Germinal center (tissue), 1 donor: ENCODE data around the gene CENPP.

Source experiments
- DNase-seq: peaks from one replicate; pipeline ENCODE4 v3.0.0; 2012; ENCODE audit warnings: mixed read lengths, low spot score

CENPP gene

DNA sequence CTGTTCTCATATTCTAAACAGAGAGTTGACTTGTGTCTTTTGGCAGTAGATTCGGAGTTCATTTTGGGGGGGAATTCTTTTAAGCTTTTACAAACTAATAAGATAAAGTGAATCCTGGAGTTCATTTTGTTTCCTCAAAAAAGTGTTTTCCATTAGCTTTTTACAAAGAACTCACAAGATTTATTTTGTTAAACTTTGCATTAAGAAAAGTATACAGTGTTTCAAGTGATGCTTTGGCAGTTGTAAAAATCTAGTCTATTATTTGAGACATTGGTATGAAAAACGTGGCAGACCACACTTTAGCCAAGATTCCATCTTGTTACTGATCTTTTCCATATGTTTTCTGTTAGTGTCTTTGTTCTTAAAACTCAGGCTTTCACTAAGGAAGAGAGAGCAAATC, 99.7 kb downstream of the CENPP start:
- no peak for DNase-seq

DNA sequence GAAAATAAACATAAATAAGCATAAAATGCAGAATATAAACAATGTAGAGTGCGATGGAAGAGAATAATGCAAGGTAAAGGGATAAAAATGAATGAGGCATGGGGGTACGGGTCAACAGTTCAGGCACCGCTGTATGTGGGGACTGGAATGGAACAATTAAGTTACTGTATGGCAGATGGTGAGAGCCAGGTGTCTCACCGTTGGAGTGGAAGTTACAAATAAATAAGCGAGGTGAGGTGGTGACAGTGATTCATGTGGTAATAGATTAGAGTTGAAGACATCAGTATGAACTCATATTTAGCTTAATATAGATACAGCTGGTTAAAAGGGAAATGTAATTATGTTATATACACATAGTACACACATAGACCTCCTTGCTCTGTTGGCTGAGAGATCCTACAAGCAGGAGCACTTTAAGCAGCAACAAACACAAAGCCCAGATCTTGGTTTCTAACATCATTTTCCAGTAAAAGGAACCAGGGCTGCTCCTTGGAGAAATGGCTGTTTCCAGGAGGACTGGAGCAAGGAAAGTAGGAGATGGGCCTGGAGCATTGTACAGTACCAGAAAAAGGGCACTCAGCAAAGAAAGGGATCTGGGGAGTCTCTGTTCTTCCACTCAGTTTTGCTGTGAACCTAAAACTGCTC, 100.9 kb downstream of the CENPP start:
- DNase-seq: no peak

DNA sequence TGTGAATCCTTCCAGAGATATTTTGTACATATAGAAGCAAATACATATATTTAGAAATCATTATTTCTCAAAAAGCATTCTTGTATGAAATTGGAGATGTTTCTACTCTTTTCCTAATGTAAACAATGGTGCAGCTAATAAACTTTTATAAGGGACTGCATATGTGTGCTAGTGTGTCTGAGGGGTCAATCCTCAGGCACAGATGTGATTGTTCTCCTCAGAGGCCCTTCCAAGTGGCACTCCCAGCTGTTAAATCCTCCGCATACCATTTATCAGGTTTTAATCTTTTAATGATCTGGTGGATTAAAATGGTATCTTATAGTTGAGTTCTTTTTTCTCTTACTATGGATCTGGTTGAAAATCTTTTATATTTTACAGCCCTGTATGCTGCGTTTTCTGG, 104.1 kb downstream of the CENPP start:
- DNase-seq: no peak

DNA sequence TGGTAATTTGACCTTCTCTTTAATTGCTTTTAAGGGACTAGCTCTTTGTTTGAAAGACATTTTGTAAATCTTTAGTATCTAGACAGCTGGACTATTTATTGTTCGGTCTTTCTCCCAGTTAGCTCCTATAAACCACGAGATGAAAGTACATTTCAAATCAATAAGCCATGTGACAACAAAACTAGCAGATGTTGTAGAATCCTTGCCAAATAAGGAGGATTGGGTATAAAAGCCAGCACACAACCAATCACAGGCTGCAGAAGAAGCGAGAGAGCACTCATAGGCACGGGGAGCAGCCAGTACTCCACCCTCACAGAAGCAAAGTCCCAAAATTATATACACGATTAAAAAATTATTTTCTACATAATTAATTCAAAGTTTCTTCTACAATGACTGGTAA, 106.6 kb downstream of the CENPP start:
- DNase-seq: no peak

DNA sequence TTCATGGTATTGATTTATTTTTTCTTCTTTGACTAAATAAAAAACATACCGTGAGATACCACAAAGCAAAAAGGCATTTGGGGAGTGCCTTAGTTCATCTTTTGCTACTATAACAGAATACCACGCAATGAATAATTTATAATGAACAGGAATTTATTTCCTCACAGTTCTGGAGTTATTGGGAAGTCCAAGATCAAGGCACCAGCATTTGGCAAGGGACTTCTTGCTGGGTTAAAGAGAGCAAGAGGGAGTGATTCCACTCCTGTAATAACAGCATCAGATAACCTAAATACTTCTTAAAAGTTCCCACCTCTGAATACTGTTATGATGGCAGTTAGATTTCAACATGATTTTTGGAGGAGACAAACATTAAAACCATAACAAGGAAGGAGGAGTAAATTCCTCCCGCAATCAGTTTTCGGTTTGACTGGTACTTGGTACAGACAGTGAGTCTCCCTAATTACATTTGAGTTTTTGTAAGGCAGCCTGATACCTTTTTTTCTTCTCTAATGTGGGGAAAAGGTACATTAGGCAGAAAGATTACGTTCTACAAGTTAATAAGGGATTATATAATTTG, 107.3 kb downstream of the CENPP start:
- DNase-seq: no peak

DNA sequence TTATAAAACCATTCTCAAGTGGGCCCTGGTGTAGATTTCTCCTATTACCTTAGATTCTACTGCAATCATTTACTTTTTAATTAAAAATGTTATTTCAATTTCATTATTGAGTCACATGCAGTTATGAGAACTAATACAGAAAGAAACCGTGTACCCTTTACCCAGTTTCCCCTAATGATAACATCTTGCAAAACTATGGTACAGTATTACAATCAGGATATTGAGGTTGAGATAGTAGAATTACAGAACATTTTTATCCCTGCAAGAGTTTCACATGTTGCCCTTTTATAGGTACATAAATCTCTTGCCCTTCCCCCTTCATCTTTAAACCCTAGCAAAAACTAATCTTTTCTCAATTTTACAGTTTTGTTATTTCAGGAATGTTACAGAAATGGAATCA, 109.5 kb downstream of the CENPP start:
- DNase-seq: no peak

DNA sequence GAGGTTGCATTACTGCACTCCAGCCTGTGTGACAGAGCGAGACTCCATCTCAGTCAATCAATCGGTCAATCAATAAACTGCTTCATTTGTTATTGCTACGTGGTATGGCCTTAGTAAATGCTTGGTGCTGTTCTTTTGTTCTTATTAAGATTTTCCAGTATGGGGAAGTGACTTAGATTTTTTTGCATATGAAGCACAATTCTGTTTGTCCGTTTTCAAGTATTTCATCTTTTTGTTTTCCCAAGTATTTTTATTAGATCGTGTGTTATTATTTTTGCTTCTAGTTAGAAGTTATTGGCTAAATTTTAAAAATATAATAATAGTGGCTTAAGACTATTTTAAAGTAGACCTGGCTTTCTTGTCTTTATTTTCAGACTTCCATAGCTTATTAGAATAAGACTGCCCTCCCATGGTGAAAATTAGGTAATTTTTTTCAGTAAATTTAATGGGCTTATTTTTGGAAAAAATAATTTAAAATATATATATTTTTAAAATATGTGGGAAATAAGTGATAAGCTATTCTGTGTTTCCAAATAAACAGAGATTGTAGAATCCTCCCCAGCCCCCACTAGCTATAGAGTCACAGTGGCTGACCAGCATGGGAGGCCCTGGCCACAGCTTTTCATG, 113.3 kb downstream of the CENPP start:
- peak; percentile 4 for DNase-seq

DNA sequence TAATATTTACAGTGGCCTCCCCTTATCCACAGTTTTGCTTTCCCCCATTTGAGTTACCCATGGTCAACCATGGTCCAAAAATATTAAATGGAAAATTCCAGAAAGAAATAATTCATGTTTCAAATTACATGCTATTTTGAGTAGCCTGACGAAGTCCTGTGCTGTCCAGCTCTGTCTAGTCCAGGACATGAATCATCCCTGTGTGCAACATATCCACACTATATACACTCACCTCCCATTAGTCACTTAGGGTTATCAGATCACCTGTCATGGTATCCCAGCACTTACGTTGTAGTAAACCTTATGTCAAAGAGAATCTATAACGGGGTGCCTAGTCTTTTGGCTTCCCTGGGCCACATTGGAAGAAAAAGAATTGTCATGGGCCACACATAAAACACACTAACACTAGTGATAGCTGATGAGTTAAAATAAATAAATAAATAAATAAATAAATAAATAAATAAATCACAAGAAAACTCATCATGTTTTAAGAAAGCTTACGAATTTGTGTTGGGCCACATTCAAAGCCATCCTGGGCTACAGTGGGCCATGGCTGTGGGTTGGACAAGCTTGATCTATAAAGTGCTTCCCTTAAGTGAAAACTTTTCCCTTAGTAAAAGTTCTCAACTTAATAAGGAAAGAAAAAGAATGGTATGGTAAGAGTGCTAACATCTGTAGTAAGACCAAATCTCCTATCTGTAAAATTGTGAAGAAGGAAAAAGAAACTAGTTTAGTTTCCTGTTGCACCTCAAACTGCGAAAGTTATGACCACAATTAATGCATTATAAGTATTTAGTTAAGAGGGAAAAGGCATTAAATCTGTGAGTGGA, 114.4 kb downstream of the CENPP start:
- DNase-seq: no peak

DNA sequence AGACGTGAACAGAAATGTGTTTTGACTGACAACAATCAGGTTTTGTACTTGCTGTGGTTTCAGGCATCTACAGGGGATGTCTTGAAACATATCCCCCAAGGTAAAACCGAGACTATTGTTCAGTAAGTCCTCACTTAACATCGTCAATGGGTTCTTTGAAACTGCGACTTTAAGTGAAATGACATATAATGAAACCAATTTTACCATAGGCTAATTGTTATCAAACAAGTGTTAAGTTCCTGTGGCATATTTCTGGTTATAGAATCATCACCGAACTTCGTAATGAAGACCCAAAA, 114.9 kb downstream of the CENPP start:
- no peak for DNase-seq

DNA sequence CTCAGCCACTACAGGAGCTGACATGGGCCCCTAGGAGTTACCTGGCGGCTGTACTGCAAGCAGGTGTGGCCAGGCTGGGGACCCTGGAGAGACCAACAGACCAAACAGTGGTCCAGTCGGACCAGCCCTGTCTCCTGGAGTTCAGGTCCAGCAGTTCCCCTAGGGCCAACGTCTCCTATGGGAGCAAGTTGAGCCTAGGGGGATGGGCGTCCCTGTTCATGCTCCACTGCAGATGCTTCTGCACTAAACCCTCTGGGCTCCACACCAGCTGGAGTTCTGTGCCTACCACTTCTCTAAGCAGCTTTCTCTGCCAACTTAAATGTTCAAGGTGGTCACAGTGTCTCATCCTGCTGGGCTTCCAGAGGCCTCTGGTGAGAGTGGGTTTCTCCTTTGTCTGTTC, 119.1 kb downstream of the CENPP start:
- no peak for DNase-seq

DNA sequence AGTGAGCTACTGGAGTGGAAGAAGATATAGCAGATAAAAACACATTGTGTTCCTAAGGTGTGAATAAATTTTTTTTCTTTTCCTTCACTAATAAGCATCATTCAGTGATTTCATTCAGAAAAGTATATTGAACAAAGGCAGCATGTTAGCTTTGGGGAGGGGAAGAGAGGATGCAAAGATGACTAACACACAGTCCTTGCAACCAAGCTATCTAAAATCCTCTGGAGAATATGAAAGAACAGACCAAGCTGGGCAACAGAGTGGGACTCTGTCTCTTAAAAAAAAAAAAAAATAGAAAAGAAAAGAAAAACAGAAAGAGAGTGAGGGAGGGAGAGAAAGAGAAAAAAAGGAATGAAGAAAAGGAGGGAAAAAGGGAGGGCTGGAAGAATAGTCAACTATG, 120.8 kb downstream of the CENPP start:
- DNase-seq: no peak

DNA sequence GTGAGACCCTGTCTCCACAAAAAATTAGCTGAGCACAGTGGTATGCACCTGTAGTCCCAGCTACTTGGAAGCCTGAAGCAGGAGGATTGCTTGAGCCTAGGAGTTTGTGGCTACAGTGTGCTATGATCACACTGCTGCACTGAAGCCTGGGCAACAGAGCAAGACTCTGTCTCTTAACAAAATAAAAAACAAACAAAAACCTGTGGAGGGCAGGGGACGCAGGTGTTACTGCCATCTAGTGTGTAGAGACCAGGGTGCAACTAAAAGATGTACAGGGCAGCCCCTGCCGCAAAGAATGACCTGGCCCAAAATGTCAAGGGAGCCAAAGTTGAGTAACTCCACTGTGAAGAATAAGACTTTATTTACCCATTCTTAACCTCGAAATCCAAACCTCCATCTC, 129.5 kb downstream of the CENPP start:
- DNase-seq: peak; percentile 12

DNA sequence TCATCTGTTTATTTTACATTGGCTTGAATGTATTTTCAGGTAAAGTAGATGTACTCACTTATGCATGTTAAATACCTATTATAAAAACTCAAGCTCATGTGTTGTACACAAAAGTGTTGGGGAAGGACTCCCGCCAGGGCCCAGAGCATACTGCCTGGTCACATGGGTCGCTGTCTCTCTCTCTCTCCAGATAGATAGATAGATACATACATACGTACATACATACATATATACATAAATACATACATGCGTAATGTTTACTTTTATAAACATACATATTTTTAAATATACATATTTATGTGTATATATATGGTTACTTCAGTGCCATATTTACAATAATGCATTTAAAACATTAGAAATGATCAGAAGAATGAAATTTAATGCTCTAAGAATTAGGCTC, 131.8 kb downstream of the CENPP start:
- no peak for DNase-seq

DNA sequence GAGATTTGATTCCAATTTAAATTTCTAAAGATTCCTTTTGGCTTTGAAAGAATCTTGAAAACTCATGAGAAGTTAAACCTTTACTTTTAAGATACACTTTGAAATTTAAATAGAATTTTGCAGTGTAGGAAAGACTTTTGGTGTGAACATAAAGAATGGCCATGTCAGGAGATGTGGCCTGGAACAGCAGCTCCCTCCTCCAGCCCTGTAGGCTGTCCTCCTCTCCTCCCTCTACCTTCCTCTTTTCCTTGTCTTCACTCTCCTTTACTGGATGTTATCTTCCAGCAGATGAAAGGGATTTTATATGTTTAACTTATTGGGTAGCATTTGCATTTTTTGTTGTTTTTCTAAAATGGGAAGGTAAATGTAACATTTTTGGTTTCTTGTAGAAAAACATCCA, 137.6 kb downstream of the CENPP start:
- DNase-seq: no peak

DNA sequence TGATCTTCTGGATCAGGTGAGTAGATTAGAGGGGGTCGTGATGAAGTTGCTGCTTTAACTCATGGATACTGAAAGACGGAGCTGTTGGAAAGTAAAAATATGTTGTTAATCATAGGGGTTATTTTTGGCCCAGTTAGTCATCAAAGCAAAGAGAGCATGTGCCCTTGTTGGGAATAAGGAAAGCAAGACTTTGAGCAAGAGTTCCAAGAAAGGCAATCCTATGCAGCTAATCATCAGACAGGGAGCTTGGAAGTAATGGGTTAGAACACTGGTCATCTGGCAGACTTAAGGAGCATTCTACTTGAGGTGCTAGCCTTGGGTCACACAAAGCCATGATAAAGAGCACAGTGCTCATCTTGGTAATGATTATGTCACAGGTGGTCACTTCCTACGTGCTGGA, 138.2 kb downstream of the CENPP start:
- no peak for DNase-seq

DNA sequence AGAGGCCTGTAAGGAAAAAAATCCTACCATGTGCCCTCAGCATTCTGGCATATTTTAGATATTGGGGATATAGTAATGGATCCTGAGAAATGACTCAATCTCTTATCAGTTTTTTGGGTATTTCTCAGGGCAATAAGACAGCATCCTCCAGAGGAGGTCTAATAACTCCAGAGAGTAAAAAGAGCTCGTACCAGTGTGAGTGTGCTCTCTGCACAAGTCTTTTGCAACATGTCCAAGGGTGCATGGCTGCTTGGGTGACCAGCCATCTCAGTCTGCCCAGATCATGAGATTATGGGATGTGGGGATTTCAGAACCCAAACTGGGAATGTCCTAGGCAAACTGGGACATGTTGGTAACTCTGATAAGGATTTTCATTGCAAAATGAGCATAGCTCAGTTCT, 141.3 kb downstream of the CENPP start:
- DNase-seq: no peak

DNA sequence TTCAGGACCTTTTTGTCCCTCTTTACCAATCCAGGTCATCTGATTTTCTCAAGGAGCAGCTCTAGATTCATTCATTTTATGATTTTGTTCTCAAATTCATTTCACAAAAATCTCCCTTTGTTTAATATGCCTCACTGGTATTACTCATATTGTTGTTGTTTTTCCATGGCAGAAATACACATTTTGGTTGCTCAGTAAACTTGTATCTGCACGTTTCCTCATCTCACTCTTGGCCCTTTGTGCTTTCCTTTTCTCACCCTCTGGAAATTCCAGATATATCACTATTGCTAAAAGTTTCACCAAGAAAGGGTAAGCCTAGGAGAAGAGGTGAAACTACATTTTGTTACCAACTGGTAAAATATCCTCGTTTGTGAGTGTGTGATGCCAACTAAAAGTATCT, 141.8 kb downstream of the CENPP start:
- DNase-seq: no peak

DNA sequence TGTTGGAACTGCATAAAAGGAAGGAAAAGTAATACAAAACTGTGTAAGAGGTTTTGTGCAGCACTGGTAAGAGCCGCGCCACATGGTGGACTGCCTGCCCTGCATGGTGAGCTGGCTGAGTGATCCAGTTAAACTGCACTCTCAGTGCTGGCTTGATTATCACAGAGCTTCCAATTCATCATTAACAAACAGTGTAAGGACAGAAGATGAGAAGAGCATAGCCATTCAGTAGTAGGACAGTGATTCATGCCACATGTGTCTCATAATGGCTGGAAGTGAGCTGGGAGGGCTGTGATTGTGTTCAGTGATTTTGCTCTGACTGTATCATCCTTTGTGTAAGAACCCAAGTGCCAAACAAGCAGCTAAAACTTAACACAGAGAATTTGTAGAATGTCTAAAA, 142.5 kb downstream of the CENPP start:
- no peak for DNase-seq

DNA sequence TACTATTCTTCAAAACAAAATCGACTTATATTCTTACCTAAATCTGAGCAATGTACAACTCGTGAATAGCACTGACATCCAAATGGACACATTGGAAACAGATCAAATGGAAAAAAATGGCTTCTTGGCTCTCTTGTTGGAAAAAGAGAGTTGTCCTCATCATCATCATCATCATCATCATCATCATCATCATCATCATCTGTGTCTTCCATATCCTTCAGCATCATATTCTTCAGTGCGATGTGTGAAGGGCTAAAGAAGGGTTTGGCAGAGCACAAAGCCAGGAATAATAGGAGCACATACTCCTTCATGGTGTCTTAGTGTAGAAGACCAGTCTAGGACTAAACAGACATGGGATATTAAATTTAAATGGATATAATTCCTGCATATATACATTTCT, 148.8 kb downstream of the CENPP start:
- DNase-seq: no peak

DNA sequence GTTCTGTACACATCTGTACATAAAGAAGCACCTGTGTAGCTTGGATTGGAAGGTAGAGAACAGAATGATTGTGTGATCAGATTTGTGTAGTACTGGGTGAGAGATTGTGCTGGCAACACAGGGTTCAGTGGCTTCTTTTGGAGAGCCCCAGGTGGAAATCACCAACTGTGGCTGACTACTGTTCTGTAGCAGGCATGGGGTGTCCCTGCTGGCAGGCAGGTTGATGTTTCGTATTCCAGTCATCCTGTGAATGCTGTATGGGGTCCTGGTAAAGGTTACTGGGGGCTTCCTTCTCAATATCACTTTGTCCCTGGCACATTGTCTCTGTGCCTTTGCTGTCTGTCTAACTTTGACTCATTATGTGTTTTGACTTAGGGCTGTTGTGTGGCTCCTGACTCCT, 151.2 kb downstream of the CENPP start:
- DNase-seq: no peak

DNA sequence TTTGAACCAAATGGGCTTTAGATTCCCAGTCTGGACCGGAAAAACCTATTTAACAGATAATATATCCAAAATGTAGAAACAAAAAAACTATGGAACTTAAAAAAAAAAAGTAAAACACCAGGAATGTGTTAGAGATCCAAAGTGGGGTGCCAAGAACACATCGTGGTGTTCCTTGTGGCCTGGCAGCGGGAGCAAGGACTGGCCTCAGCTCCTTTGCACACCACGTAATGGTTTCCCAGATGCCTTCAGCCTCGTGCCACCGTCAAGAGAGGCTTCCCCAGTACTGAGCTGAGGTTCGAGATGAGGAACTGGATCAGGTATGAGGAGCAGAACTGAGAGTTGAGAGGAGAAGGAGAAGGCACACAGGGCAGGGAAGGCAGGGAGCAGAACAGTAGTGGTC, 153.0 kb downstream of the CENPP start:
- no peak for DNase-seq

DNA sequence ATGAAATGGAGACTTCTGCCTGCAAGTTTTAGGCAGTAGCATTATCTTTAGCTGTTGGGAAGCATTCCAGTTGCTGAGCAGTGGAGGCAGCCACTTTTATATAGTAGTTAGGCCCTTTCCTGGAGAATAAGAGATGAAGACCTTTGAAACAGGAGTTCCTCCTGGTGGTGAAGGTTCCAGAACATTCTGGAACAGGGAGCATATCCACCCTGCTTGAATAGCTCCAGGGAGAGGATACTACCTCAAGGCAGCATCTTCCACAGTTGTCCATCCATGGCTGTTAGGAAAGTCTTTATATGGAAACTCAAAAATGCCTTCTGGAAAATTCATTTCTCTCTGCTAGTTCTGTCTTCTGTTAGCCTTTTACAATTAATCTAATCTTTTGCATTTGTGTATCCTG, 153.6 kb downstream of the CENPP start:
- DNase-seq: no peak

DNA sequence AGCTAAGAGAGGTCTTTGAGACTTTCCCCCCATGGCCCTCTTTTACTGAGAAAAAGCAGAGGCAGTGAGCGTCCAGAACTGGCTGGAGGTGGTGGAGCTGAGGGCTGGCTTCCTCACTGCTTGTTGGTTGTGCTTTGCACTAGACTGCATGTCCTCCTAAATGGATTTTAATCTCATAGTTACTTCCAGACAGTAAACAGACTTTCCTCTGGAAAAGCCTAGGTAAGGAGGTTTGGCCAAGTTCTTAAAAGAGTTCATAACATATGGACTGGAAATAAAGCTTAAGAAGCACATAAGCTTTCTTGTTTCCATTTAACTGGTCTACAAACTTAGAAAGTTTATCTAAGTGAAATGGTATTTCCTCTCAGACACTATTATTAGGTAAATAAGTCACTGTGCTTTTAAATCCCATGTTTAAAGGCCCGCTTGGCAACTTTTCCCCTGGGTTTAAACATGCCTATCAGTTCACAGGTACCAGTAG, 154.6 kb downstream of the CENPP start:
- no peak for DNase-seq
